GM19035 (cell line): ENCODE measurements around the gene TMEM254.
"Not testable (repeated sequence)": the region's sequence is repeated elsewhere in the genome, so short reads cannot be mapped to it uniquely, and the experiment has no call there.

ENCODE experiments used
- ATAC-seq: cut with Tn5 transposase; IDR thresholded peaks from one replicate; pipeline ENCODE4 v1.9.1; 2021; ENCODE audit not compliant: unreplicated experiment

TMEM254 gene

DNA sequence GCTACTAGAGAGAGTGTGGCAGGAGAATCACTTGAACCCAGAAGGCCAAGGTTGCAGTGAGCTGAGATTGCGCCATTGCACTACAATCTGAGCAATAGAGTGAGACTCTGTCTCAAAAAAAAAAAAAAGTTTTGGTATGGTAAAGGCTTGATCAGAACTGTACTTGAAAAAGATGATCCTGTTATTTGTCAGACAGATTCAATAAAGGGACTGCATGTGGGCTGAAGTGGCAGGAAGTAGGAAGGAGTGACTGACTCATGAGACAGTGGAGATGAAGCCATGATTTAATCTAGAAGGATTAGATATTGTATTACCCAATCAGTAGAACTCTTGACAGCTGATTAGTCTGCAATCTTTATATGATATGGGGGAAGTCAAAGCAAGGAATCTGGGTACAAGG is 2.7 kb upstream of the TMEM254 start:
- ATAC-seq: no peak

GRCh38 chr10:80077869-80078447 is 507 bp upstream of the TMEM254 start:
- no peak for ATAC-seq

GRCh38 chr10:80079312-80079719 is 851 bp downstream of the TMEM254 start:
- ATAC-seq: no peak

GRCh38 chr10:80081026-80081425 is 2.6 kb downstream of the TMEM254 start:
- ATAC-seq: no peak

GRCh38 chr10:80081801-80082750 is 3.6 kb downstream of the TMEM254 start:
- ATAC-seq: no peak

- ATAC-seq: no peak
These were observed 11.7 kb downstream of the TMEM254 start for GRCh38 chr10:80090121-80090520.

DNA sequence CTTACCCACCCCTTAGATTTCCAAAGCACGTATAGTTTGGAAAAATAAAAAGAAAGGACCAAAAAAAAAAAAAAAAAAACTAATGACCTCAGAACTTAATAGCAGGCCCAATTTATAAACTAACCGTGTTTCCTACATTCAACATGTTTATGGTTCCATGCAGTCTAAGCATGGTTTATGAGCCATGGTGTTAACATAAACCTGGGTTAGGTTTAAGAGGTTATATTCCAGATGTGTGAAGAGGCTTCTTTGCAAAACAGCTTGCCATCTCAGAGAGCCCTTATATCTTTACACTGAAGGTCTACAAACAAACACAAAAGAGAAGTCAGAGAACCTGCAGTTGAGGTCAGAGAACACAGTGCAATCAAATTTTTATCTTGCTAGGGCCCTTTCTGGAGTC is 15.8 kb downstream of the TMEM254 start:
- no peak for ATAC-seq

- not testable (repeated sequence) for ATAC-seq
These were observed 19.8 kb downstream of the TMEM254 start for GRCh38 chr10:80098272-80098671.

DNA sequence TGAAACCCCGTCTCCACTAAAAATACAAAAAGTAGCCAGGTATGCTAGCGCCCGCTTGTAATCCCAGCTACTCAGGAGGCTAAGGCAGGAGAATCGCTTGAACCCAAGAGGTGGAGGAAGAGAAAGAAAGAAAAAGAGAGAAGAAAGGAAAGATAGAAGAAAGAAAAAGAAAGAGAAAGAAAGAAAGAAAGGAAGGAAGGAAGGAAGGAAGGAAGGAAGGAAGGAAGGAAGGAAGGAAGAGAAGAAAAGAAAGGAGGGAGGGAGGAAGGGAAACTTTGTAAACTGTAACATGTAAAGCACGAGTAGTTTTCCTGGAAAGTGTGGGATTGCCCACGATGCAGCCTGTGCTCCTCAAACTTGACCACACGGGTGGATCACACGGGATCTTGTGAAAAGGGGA is 20.8 kb downstream of the TMEM254 start:
- ATAC-seq: not testable (repeated sequence)

DNA sequence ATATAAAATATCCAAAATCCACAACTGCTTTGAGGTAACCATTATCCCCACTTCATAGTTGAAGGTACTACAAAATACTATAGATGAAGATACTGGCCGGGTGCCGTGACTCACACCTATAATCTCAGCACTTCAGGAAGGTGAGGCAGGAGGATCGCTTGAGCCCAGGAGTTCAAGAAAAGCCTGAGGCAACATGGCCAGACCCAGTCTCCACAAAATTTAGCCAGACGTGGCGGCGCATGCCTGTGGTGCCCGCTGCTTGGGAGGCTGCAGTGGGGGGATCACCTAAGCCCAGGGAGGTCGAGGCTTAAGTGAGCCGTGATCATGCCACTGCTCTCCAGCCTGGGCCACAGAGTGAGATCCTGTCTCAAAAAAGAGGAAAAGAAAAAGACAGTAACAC is 21.7 kb downstream of the TMEM254 start:
- ATAC-seq: no peak

GRCh38 chr10:80100861-80101695 is 22.6 kb downstream of the TMEM254 start:
- no peak for ATAC-seq

DNA sequence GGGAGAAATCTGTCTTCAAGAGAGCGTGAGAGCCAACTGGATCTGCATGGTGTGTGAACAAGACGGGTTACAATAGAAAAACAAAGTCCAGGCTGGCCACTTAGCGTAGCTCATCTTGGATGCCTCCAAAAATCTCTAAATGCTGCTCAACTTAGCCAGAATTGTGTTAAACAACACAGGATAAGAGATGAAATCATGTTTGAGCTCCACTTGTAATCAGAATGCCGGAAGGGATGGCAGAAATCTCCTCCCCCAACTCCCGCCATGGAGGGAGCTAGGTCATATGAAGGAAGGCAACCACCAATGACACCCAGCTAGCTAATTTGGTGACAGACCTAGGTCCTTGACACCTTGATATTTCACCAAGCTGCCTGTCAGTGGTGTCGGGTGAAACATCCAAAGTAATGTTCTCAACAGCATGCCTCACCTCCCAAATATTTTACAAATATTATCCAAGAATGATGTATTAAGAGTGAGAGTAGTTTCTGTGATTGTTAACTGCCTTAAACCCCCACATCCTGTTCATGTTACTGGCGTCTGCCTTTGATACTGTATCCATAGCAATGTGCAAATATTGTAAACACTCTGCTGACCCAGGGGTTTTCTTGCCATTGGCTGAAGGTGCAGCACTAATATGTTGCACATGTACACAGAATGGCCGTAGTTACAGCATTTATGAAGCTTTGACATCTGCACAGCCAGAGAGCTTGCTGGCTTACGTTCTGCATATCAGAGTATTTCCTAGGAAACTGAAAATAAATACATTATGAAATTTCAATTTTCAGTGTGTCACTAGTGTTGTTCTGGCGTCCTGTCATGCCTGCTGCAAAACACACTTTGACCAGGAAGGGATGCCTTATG is 25.8 kb downstream of the TMEM254 start:
- ATAC-seq: peak; percentile 82

DNA sequence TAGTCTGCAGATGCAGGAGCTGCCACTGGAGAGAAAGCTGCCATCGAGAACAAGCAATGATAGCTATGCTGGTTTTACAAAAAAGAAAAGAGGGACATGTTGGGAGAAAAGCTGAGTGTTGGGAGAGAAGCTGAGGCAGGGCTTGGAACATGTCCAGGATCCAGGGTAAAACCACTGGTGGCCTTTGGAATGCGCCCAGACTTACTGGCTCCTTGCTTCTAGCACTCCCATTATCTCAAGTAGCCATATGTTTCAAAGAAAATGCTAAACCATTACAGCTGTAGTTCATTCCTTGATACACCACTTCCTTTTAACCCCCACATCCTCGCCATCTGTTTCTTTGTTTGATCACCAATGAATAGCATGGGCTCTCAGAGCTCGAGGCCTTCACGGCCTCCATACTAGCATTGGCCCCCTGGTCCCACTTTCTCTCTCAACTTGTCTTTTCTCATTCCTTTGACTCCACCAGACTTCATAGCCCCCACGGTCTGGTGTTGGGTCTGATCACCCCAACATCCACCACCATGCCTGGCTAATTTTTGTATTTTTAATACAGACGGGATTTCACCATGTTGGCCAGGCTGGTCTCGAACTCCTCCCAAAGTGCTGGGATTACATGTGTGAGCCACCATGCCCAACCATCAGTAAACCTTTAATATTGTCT is 30.2 kb downstream of the TMEM254 start:
- no peak for ATAC-seq

GRCh38 chr10:80110986-80111385 is 32.5 kb downstream of the TMEM254 start:
- ATAC-seq: no peak

- no peak for ATAC-seq
These were observed 40.2 kb downstream of the TMEM254 start for GRCh38 chr10:80118669-80119068.

GRCh38 chr10:80122110-80122710 is 43.7 kb downstream of the TMEM254 start:
- ATAC-seq: no peak

DNA sequence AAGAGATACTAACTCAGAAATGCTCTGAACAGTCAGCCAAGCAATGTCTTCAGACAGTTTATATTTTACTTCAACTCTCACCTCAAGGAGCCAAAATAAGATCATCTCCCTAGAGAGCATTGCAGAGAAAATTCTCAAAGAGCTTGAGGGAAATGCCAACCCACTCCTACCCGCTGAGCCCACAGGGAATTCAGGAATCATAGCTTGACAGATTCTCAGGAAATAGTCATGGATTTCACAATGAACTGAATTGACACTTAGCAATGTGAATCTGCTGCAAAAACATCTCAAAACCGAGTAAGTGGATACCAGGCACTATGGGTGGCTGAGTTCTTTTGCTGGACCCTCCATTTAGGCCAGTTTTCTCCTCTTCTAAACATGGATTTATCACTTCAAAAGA is 44.3 kb downstream of the TMEM254 start:
- no peak for ATAC-seq

DNA sequence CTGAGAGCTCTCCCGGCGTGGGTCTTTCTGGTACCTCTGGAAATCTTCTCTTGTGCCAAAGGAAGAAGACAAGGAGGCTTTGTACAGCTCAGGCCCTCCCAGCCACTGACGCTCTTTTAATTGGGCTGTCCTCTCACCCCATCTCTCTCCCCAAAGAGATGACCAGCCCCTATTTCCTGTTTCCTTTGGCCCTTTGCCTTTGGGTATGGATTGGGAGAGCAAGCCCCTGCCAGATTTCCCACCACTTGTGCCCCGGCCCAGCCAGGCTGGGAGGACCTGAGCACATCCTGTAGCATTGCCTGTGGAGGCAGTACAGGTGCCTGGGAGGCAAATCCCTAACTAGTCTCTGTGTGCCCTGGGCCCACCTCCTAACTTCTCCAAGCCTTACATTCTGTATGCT is 48.4 kb downstream of the TMEM254 start:
- no peak for ATAC-seq

DNA sequence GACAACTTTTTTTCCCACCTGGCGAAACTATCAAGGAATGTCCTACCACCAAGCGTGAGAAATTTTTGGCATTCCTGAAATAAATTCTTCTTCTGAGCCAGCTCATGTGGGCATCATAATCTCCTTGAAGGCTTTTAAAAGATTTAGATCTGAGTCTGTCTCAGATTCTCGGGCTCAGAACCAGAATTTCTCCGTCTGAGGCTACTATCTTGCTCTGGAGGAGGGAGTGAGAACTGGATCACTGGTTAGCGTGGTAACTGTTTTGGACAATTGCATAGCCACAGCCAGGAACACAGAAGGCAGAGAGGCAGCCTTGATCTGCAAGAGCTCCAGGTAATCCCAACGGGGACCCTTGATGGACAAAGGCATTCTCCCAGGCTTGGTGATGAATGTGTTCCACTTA is 53.0 kb downstream of the TMEM254 start:
- no peak for ATAC-seq
